GM08714 (cell line): Measurements from ENCODE around the gene CPS1.

Experiments used
- H3K4me3 ChIP-seq: fragments of 200-500 bp; sonication (Bioruptor generic); 2 replicates; pipeline ENCODE4 v1.5.1; 2014; ENCODE audit warnings: mild to moderate bottlenecking, low read length, inconsistent platforms
- ZNF274 ChIP-seq: IDR thresholded peaks from 2 replicates; pipeline ENCODE4 v1.6.1; 2012; ENCODE audit warnings: mild to moderate bottlenecking, low read depth, low read length

CPS1 gene

GRCh38 chr2:210667711-210668110 lies 111.3 kb downstream of the CPS1 start:
- H3K4me3 ChIP-seq, result no peak overlapping the region
- no peak for TF ChIP-seq ZNF274

GRCh38 chr2:210671065-210671464 lies 114.7 kb downstream of the CPS1 start:
- H3K4me3 ChIP-seq, result no peak overlapping the region
- TF ChIP-seq ZNF274, result no peak

- no peak for TF ChIP-seq ZNF274
- H3K4me3 ChIP-seq, result no peak overlapping the region
Measured at GRCh38 chr2:210673117-210673516, 116.7 kb downstream of the CPS1 start.

- no peak for TF ChIP-seq ZNF274
- H3K4me3 ChIP-seq, result no peak overlapping the region
Measured at GRCh38 chr2:210676067-210676466, 119.7 kb downstream of the CPS1 start.

DNA sequence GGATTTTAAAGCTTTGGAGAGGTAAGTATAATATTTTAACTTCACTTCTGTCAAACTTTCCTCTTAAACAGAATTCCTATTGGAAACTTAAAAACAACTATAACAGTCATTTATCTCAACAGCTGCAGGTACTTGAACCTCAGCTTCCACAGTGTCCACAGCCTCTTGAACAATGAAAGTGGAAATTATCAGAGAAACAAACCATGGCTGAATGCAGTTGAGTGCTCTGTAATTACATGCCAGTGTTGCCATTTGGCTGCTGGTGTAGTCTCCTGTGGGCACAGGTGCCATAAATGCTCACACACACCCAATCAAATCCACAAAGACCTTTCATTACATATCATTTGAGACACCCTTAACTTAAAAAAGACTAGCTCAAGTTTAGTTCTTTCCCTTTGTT lies 125.1 kb downstream of the CPS1 start:
- no peak for TF ChIP-seq ZNF274
- no peak overlapping the region for H3K4me3 ChIP-seq

GRCh38 chr2:210686401-210686800 lies 130.0 kb downstream of the CPS1 start:
- no peak for TF ChIP-seq ZNF274

GRCh38 chr2:210687786-210688470 lies 131.5 kb downstream of the CPS1 start:
- TF ChIP-seq ZNF274, result no peak

More at GRCh38 chr2:210686401-210686800, 130.0 kb downstream of the CPS1 start:
- H3K4me3 ChIP-seq, result no peak overlapping the region

GRCh38 chr2:210707900-210708299 lies 151.5 kb downstream of the CPS1 start:
- TF ChIP-seq ZNF274, result no peak
- no peak overlapping the region for H3K4me3 ChIP-seq

More at GRCh38 chr2:210687786-210688470, 131.5 kb downstream of the CPS1 start:
- H3K4me3 ChIP-seq, result no peak overlapping the region

DNA sequence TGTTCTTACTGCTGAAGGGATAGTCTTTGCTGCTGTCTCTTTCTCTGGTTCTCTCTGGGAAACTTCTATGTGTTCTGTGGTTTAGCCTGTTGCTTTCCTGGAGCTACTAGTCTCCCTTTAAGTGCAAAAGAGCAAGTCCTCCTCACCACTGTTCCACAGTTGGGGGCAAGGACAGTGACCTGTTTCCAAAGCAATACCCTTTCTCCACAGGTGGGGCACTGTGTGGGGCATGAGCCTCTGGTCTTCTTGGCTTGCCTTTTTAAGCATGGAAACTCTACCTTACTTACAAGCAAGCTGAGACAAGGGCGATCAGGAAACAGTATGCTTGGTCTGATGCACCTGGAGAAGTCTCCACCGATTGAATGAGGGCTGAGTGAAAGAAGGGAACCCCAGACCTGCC lies 156.7 kb downstream of the CPS1 start:
- TF ChIP-seq ZNF274, result no peak
- H3K4me3 ChIP-seq, result no peak overlapping the region

DNA sequence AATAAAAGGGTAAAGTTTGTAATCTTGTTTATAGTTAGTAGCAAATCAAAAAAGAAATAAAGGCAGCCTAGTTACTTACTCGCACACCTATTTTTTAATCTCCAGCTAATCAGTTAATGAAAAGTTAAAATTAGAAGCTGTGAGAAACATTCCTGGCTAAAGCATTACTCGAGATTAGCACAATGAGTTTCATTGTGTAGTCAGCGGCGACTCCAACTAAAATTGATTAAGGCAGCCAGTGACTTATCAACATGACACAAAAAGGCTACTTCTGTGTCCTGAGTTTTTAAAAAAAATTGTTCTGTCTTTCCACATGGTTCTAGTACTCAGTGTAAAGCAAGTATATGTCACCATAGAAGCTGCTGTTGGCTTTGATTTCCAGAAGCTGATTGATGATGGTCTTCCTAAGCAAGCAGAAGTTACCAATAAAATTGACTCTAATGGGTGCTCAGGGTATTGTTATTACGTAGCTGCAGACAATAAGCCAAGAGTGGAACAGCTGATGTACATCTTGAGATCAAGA lies 159.2 kb downstream of the CPS1 start:
- TF ChIP-seq ZNF274, result no peak
- H3K4me3 ChIP-seq, result no peak overlapping the region

DNA sequence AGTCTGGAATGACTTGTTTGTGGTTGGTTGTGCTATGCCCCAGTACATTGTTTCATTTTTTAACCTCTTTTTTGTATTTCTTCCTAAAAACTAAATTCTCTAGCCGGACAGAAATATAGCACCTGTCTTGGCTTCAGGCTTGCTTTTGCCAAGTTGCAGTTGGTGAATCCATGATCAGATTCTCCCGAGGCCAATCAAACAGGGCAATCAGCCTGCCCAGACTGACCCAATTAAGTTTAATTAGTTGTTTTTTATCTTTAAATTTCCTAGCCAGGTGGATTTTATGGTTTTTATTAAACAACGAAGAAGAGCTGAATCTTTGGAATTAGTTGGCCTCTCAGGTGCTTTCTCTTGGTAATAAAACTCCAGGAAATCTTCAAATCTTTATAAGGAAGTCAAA lies 162.1 kb downstream of the CPS1 start:
- H3K4me3 ChIP-seq, result no peak overlapping the region
- TF ChIP-seq ZNF274, result no peak

GRCh38 chr2:210722092-210722491 lies 165.7 kb downstream of the CPS1 start:
- no peak for TF ChIP-seq ZNF274
- no peak overlapping the region for H3K4me3 ChIP-seq

DNA sequence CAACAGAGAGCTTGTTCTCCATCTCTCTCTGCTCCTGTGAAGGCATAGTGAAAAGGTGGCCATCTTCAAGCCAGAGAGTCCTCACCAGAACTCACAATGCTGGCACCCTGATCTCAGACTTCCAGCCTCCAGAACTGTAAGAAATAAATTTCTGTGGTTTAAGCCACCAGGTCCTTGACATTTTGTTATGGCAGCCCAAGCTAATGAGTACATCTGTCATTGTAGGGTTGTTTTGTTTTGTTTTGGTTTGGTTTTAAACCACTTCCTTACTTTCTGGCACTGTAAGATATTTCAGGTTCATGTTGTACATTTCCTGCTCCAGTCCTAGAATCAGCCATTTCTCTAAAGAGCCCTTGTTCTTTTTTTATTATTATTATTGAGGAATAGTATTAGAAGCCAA lies 171.2 kb downstream of the CPS1 start:
- H3K4me3 ChIP-seq, result no peak overlapping the region
- TF ChIP-seq ZNF274, result no peak
